SU-DHL-6 (cell line): Measurements from ENCODE around the gene WDR37.

Experiments
- EZH2phosphoT487 ChIP-seq: fragments of 200-600 bp; sonication (generic), shearing (Covaris generic); conservative IDR thresholded peaks from 2 replicates; pipeline ENCODE4 v1.6.1; 2018; ENCODE audit warnings: mild to moderate bottlenecking, antibody characterized with exemption, low read length, moderate library complexity, mixed read lengths
- TF ChIP-seq, protein P1 (sequence below): fragments of 200-600 bp; sonication (generic); IDR thresholded peaks from one replicate; pipeline ENCODE4 v1.5.1; 2017; ENCODE audit warnings: antibody characterized with exemption, mild to moderate bottlenecking, low read length, moderate library complexity; ENCODE audit not compliant: insufficient read depth, poor library complexity, severe bottlenecking

DNA sequence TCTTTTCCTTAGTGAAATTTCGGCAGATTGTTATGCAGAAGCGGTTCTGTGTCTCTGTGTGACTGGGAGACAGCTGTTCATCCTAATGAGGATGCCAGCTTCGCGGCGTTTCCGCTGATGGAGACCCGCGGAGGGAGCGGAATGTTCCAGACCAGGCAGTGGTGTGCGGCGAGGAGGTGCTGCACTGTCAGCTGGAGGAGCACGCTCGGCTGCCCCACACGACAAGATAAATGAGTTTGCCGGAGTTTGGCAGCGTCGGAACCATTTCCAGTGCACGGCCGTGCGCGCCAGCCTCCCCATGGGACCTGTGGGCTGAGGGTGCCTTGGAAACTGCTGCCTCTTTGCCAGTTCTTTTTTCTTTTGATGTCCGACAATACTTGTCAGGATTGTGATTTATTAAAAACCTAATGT, 64.6 kb downstream of the WDR37 start:
- no peak for TF ChIP-seq EZH2phosphoT487
- TF ChIP-seq, protein P1, sequence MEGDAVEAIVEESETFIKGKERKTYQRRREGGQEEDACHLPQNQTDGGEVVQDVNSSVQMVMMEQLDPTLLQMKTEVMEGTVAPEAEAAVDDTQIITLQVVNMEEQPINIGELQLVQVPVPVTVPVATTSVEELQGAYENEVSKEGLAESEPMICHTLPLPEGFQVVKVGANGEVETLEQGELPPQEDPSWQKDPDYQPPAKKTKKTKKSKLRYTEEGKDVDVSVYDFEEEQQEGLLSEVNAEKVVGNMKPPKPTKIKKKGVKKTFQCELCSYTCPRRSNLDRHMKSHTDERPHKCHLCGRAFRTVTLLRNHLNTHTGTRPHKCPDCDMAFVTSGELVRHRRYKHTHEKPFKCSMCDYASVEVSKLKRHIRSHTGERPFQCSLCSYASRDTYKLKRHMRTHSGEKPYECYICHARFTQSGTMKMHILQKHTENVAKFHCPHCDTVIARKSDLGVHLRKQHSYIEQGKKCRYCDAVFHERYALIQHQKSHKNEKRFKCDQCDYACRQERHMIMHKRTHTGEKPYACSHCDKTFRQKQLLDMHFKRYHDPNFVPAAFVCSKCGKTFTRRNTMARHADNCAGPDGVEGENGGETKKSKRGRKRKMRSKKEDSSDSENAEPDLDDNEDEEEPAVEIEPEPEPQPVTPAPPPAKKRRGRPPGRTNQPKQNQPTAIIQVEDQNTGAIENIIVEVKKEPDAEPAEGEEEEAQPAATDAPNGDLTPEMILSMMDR = no peak
